ENCODE measurements around the gene CCDC178. TPM values are rescaled to one million over a fixed set of nuclear protein-coding genes. Genes with fewer than 3 reads are reported as not detected.
A peak's percentile ranks its signal among the peaks of the same experiment; 100 is the strongest.

CCDC178 gene
- 0.36 TPM for polyA plus RNA-seq
- long read RNA-seq, donor 1: 0 reads
- long read RNA-seq, donor 2: 0 reads
- long read RNA-seq, donor 3: 0 reads
- long read RNA-seq, donor 4: 0 reads
- long read RNA-seq, donor 5: 0 reads
- long read RNA-seq, donor 6: 0 reads
- long read RNA-seq, donor 7: 0 reads
- long read RNA-seq, donor 8, partial matches to known transcripts: 0 of 1 reads
- long read RNA-seq, donor 8, other reads (novel, unspliced or antisense): 0 of 1 reads
- long read RNA-seq, donor 9: 0 reads
- long read RNA-seq, donor 10: 0 reads
- long read RNA-seq, donor 11: 0 reads

GRCh38 chr18:33440060-33441043 lies at the start of gene CCDC178:
TSS of gene CCDC178 (minus strand) at chr18:33440721. CDS start at chr18:33412088, 28,633 bp downstream.
- H3K27ac ChIP-seq (ENCODE audit: low read length): no peak within 1 kb of the TSS

GRCh38 chr18:33483908-33484307 lies 43.4 kb upstream of the CCDC178 start:
- DNase-seq: no peak
- Histone ChIP-seq H3K36me3 (ENCODE audit: control insufficient read depth, insufficient read depth, low read length) (no peaks in the 10 kb centered on the region), H3K4me3 (ENCODE audit: low read length) (no peak overlapping the region), H3K27ac (ENCODE audit: low read length) (no peak overlapping the region), H3K4me1 (ENCODE audit: control insufficient read depth, insufficient read depth, low read length) (no peaks in the 10 kb centered on the region), H3K27me3 (ENCODE audit: control insufficient read depth, insufficient read depth, low read length) (no peaks in the 10 kb centered on the region), H3K9me3 (ENCODE audit: control insufficient read depth, low read depth, low read length) (no peaks in the 10 kb centered on the region)
- WGBS (ENCODE audit: insufficient coverage, low lambda C conversion rate): no CpG with 5 or more reads among the region's 1 CpG

More at GRCh38 chr18:33440060-33441043, at the start of gene CCDC178:
- Histone ChIP-seq H3K9me3 (ENCODE audit: control insufficient read depth, low read depth, low read length) (no peaks in the 10 kb centered on the region), H3K4me1 (ENCODE audit: control insufficient read depth, insufficient read depth, low read length) (peaks cover 4% of the 10 kb centered on the region), H3K27me3 (ENCODE audit: control insufficient read depth, insufficient read depth, low read length) (peaks cover 11% of the 10 kb centered on the region), H3K4me3 (ENCODE audit: low read length) (peak within 1 kb of the TSS; percentile 37), H3K36me3 (ENCODE audit: control insufficient read depth, insufficient read depth, low read length) (no peaks in the 10 kb centered on the region)
- 0% methylated on average over 1 of the region's 77 CpGs for WGBS (ENCODE audit: insufficient coverage, low lambda C conversion rate)
- peak; percentile 10 to 43 for DNase-seq

GRCh38 chr18:33472509-33472908 lies 32.0 kb upstream of the CCDC178 start:
- 0% methylated on average over 1 of the region's 3 CpGs for WGBS (ENCODE audit: insufficient coverage, low lambda C conversion rate)

GRCh38 chr18:33470216-33470615 lies 29.7 kb upstream of the CCDC178 start:
- no peaks in the 10 kb centered on the region for H3K36me3 ChIP-seq (ENCODE audit: control insufficient read depth, insufficient read depth, low read length)
- H3K9me3 ChIP-seq (ENCODE audit: control insufficient read depth, low read depth, low read length): no peaks in the 10 kb centered on the region
- no peaks in the 10 kb centered on the region for H3K27me3 ChIP-seq (ENCODE audit: control insufficient read depth, insufficient read depth, low read length)
- no peak overlapping the region for H3K4me3 ChIP-seq (ENCODE audit: low read length)
- DNase-seq: no peak
- WGBS (ENCODE audit: insufficient coverage, low lambda C conversion rate): no CpG with 5 or more reads among the region's 2 CpGs
- H3K4me1 ChIP-seq (ENCODE audit: control insufficient read depth, insufficient read depth, low read length): no peaks in the 10 kb centered on the region
- H3K27ac ChIP-seq (ENCODE audit: low read length): no peak overlapping the region

More at GRCh38 chr18:33472509-33472908, 32.0 kb upstream of the CCDC178 start:
- no peak overlapping the region for H3K27ac ChIP-seq (ENCODE audit: low read length)
- no peaks in the 10 kb centered on the region for H3K27me3 ChIP-seq (ENCODE audit: control insufficient read depth, insufficient read depth, low read length)
- no peaks in the 10 kb centered on the region for H3K9me3 ChIP-seq (ENCODE audit: control insufficient read depth, low read depth, low read length)
- no peaks in the 10 kb centered on the region for H3K36me3 ChIP-seq (ENCODE audit: control insufficient read depth, insufficient read depth, low read length)
- H3K4me3 ChIP-seq (ENCODE audit: low read length): no peak overlapping the region
- no peak for DNase-seq
- no peaks in the 10 kb centered on the region for H3K4me1 ChIP-seq (ENCODE audit: control insufficient read depth, insufficient read depth, low read length)

- H3K4me1 ChIP-seq (ENCODE audit: control insufficient read depth, insufficient read depth, low read length): no peaks in the 10 kb centered on the region
- WGBS (ENCODE audit: insufficient coverage, low lambda C conversion rate): no CpG with 5 or more reads among the region's 3 CpGs
- no peak overlapping the region for H3K27ac ChIP-seq (ENCODE audit: low read length)
- no peaks in the 10 kb centered on the region for H3K36me3 ChIP-seq (ENCODE audit: control insufficient read depth, insufficient read depth, low read length)
- H3K4me3 ChIP-seq (ENCODE audit: low read length): no peak overlapping the region
- H3K27me3 ChIP-seq (ENCODE audit: control insufficient read depth, insufficient read depth, low read length): no peaks in the 10 kb centered on the region
- H3K9me3 ChIP-seq (ENCODE audit: control insufficient read depth, low read depth, low read length): no peaks in the 10 kb centered on the region
- no peak for DNase-seq
Measured at GRCh38 chr18:33469699-33470098, 29.2 kb upstream of the CCDC178 start.

- Histone ChIP-seq H3K36me3 (ENCODE audit: control insufficient read depth, insufficient read depth, low read length) (no peaks in the 10 kb centered on the region), H3K9me3 (ENCODE audit: control insufficient read depth, low read depth, low read length) (no peaks in the 10 kb centered on the region), H3K27me3 (ENCODE audit: control insufficient read depth, insufficient read depth, low read length) (no peaks in the 10 kb centered on the region), H3K27ac (ENCODE audit: low read length) (no peak overlapping the region), H3K4me1 (ENCODE audit: control insufficient read depth, insufficient read depth, low read length) (no peaks in the 10 kb centered on the region), H3K4me3 (ENCODE audit: low read length) (no peak overlapping the region)
- WGBS (ENCODE audit: insufficient coverage, low lambda C conversion rate): no CpG with 5 or more reads among the region's 1 CpG
- DNase-seq: no peak
Measured at GRCh38 chr18:33467531-33467930, 27.0 kb upstream of the CCDC178 start.

- Histone ChIP-seq H3K4me3 (ENCODE audit: low read length) (no peak overlapping the region), H3K36me3 (ENCODE audit: control insufficient read depth, insufficient read depth, low read length) (no peaks in the 10 kb centered on the region), H3K27me3 (ENCODE audit: control insufficient read depth, insufficient read depth, low read length) (no peaks in the 10 kb centered on the region), H3K4me1 (ENCODE audit: control insufficient read depth, insufficient read depth, low read length) (no peaks in the 10 kb centered on the region), H3K9me3 (ENCODE audit: control insufficient read depth, low read depth, low read length) (no peaks in the 10 kb centered on the region), H3K27ac (ENCODE audit: low read length) (no peak overlapping the region)
- no peak for DNase-seq
- 100% methylated on average over 1 of the region's 1 CpG for WGBS (ENCODE audit: insufficient coverage, low lambda C conversion rate)
Measured at GRCh38 chr18:33466822-33467221, 26.3 kb upstream of the CCDC178 start.

GRCh38 chr18:33460681-33461080 lies 20.2 kb upstream of the CCDC178 start:
- H3K27me3 ChIP-seq (ENCODE audit: control insufficient read depth, insufficient read depth, low read length): no peaks in the 10 kb centered on the region
- WGBS (ENCODE audit: insufficient coverage, low lambda C conversion rate): 80% methylated on average over 1 of the region's 1 CpG
- no peaks in the 10 kb centered on the region for H3K36me3 ChIP-seq (ENCODE audit: control insufficient read depth, insufficient read depth, low read length)
- H3K27ac ChIP-seq (ENCODE audit: low read length): no peak overlapping the region
- DNase-seq: no peak
- H3K9me3 ChIP-seq (ENCODE audit: control insufficient read depth, low read depth, low read length): no peaks in the 10 kb centered on the region
- no peaks in the 10 kb centered on the region for H3K4me1 ChIP-seq (ENCODE audit: control insufficient read depth, insufficient read depth, low read length)
- H3K4me3 ChIP-seq (ENCODE audit: low read length): no peak overlapping the region

GRCh38 chr18:33459612-33460011 lies 19.1 kb upstream of the CCDC178 start:
- Histone ChIP-seq H3K4me3 (ENCODE audit: low read length) (no peak overlapping the region), H3K36me3 (ENCODE audit: control insufficient read depth, insufficient read depth, low read length) (no peaks in the 10 kb centered on the region), H3K27ac (ENCODE audit: low read length) (no peak overlapping the region), H3K27me3 (ENCODE audit: control insufficient read depth, insufficient read depth, low read length) (no peaks in the 10 kb centered on the region), H3K9me3 (ENCODE audit: control insufficient read depth, low read depth, low read length) (no peaks in the 10 kb centered on the region), H3K4me1 (ENCODE audit: control insufficient read depth, insufficient read depth, low read length) (no peaks in the 10 kb centered on the region)
- DNase-seq: no peak

- Histone ChIP-seq H3K36me3 (ENCODE audit: control insufficient read depth, insufficient read depth, low read length) (no peaks in the 10 kb centered on the region), H3K27ac (ENCODE audit: low read length) (no peak overlapping the region), H3K4me1 (ENCODE audit: control insufficient read depth, insufficient read depth, low read length) (no peaks in the 10 kb centered on the region), H3K9me3 (ENCODE audit: control insufficient read depth, low read depth, low read length) (no peaks in the 10 kb centered on the region), H3K4me3 (ENCODE audit: low read length) (no peak overlapping the region), H3K27me3 (ENCODE audit: control insufficient read depth, insufficient read depth, low read length) (no peaks in the 10 kb centered on the region)
- DNase-seq: no peak
- no CpG with 5 or more reads among the region's 1 CpG for WGBS (ENCODE audit: insufficient coverage, low lambda C conversion rate)
Measured at GRCh38 chr18:33446604-33447003, 6.1 kb upstream of the CCDC178 start.
